Right lobe of liver (tissue), 4 donors: ENCODE data around the gene ALPP.
"Not testable (repeated sequence)": the region's sequence is repeated elsewhere in the genome, so short reads cannot be mapped to it uniquely, and the experiment has no call there.

Experiments
- POLR2A ChIP-seq: fragments of 450-650 bp; IDR thresholded peaks from one replicate; pipeline ENCODE4 v1.6.1; 2017; ENCODE audit warnings: antibody characterized with exemption, mild to moderate bottlenecking
- TF ChIP-seq, protein P1 (sequence below), 4 donors: fragments of 200-600 bp in 3 of 4; fragments of 450-650 bp in 1 of 4; IDR thresholded peaks; one replicate each; pipeline versions ENCODE4 v1.5.1 to v1.8.0; 2016 to 2022; ENCODE audit warnings: antibody characterized with exemption in 4 of 4, mild to moderate bottlenecking in 2 of 4
- donor health status: DM: no; HTN: no; CAD: no.
- donor health status: DM: no; HTN: no; CAD: no.
- donor health status: DM: no; HTN: yes; CAD: no.

GRCh38 chr2:232331061-232331460 is 47.5 kb upstream of the ALPP start:
- TF ChIP-seq, protein P1, sequence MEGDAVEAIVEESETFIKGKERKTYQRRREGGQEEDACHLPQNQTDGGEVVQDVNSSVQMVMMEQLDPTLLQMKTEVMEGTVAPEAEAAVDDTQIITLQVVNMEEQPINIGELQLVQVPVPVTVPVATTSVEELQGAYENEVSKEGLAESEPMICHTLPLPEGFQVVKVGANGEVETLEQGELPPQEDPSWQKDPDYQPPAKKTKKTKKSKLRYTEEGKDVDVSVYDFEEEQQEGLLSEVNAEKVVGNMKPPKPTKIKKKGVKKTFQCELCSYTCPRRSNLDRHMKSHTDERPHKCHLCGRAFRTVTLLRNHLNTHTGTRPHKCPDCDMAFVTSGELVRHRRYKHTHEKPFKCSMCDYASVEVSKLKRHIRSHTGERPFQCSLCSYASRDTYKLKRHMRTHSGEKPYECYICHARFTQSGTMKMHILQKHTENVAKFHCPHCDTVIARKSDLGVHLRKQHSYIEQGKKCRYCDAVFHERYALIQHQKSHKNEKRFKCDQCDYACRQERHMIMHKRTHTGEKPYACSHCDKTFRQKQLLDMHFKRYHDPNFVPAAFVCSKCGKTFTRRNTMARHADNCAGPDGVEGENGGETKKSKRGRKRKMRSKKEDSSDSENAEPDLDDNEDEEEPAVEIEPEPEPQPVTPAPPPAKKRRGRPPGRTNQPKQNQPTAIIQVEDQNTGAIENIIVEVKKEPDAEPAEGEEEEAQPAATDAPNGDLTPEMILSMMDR (IDR thresholded peaks at IDR 0.05): not testable (repeated sequence)
- TF ChIP-seq POLR2A: not testable (repeated sequence)
